GM23338 (cell line): ENCODE data around the gene ERI3. TPM values are rescaled to one million over a fixed set of nuclear protein-coding genes. Genes with fewer than 3 reads are reported as not detected.

Experiments used
- ATAC-seq: fragments of 200-7000 bp; cut with Tn5 transposase; 3 replicates; pipeline ENCODE4 v1.9.1; 2020
- DNase-seq: peaks from one replicate; pipeline ENCODE4 v3.0.0-alpha.2; 2015; ENCODE audit warnings: low spot score
- H2AFZ ChIP-seq: fragments of 200-600 bp; sonication (generic); 2 replicates; pipeline ENCODE4 v1.8.0; 2016; ENCODE audit warnings: antibody characterized with exemption, mild to moderate bottlenecking, moderate library complexity
- H3F3A ChIP-seq: fragments of 200-600 bp; sonication (generic); replicated peaks from 2 replicates; pipeline ENCODE4 v1.8.0; 2017; ENCODE audit warnings: antibody characterized with exemption, mixed run types, low read depth
- H3K27ac ChIP-seq: fragments of 200-600 bp; sonication (generic); 2 replicates; pipeline ENCODE4 v1.6.1; 2016; ENCODE audit warnings: low read depth
- H3K27me3 ChIP-seq: fragments of 200-600 bp; sonication (generic); 2 replicates; pipeline ENCODE4 v1.8.0; 2016; ENCODE audit warnings: mild to moderate bottlenecking, mixed run types, moderate library complexity; ENCODE audit not compliant: insufficient read depth
- H3K36me3 ChIP-seq: fragments of 200-600 bp; sonication (generic); 2 replicates; pipeline ENCODE4 v1.8.0; 2016; ENCODE audit warnings: mild to moderate bottlenecking; ENCODE audit not compliant: insufficient read depth
- H3K4me1 ChIP-seq: fragments of 200-600 bp; sonication (generic); 2 replicates; pipeline ENCODE4 v1.8.0; 2016; ENCODE audit warnings: mild to moderate bottlenecking, moderate library complexity; ENCODE audit not compliant: insufficient read depth
- H3K4me2 ChIP-seq: fragments of 200-600 bp; sonication (generic); 2 replicates; pipeline ENCODE4 v1.7.1; 2017; ENCODE audit warnings: mixed run types
- H3K4me3 ChIP-seq: fragments of 200-600 bp; sonication (generic); 2 replicates; pipeline ENCODE4 v1.6.1; 2016; ENCODE audit warnings: mixed run types
- H3K79me2 ChIP-seq: fragments of 200-600 bp; sonication (generic); replicated peaks from 2 replicates; pipeline ENCODE4 v1.8.0; 2017; ENCODE audit warnings: mild to moderate bottlenecking; ENCODE audit not compliant: insufficient read depth
- H3K9me2 ChIP-seq: fragments of 200-600 bp; sonication (generic); 2 replicates; pipeline ENCODE4 v1.8.0; 2017; ENCODE audit not compliant: insufficient read depth
- H4K20me1 ChIP-seq: fragments of 200-600 bp; sonication (generic); replicated peaks from 2 replicates; pipeline ENCODE4 v1.8.0; 2017; ENCODE audit warnings: mild to moderate bottlenecking; ENCODE audit not compliant: insufficient read depth
- H3K27ac Mint-ChIP-seq: 2 replicates; pipeline ENCODE4 v1.8.0; 2020; ENCODE audit warnings: inconsistent platforms, mild to moderate bottlenecking, moderate library complexity, mixed read lengths
- H3K27me3 Mint-ChIP-seq: 3 replicates; pipeline ENCODE4 v1.8.0; 2022; ENCODE audit warnings: low read depth, mild to moderate bottlenecking, moderate library complexity, mixed read lengths, inconsistent platforms; ENCODE audit not compliant: insufficient read depth, poor library complexity
- H3K36me3 Mint-ChIP-seq: 3 replicates; pipeline ENCODE4 v1.8.0; 2021; ENCODE audit warnings: low read depth, mild to moderate bottlenecking, inconsistent platforms, moderate library complexity, mixed read lengths
- H3K4me1 Mint-ChIP-seq: 3 replicates; pipeline ENCODE4 v1.8.0; 2020; ENCODE audit warnings: mild to moderate bottlenecking, inconsistent platforms, mixed read lengths
- H3K4me3 Mint-ChIP-seq: 3 replicates; pipeline ENCODE4 v1.8.0; 2021; ENCODE audit warnings: moderate library complexity, mild to moderate bottlenecking, inconsistent platforms, mixed read lengths
- H3K9me3 Mint-ChIP-seq: 3 replicates; pipeline ENCODE4 v1.8.0; 2020; ENCODE audit warnings: moderate library complexity, mild to moderate bottlenecking, inconsistent platforms, mixed read lengths
- CREB1 ChIP-seq: fragments of 250-450 bp; sonication (Bioruptor Pico); IDR thresholded peaks from 2 replicates; pipeline ENCODE4 v1.5.0; 2020; ENCODE audit warnings: low read depth, mild to moderate bottlenecking, moderate library complexity
- EZH2 ChIP-seq: fragments of 200-600 bp; sonication (generic); IDR thresholded peaks from one replicate; pipeline ENCODE4 v1.8.0; 2017; ENCODE audit warnings: antibody characterized with exemption, mild to moderate bottlenecking, low read depth; ENCODE audit not compliant: unreplicated experiment
- EZH2phosphoT487 ChIP-seq: fragments of 200-600 bp; sonication (generic); IDR thresholded peaks from one replicate; pipeline ENCODE4 v1.8.1; 2018; ENCODE audit warnings: antibody characterized with exemption; ENCODE audit not compliant: unreplicated experiment
- JUNB ChIP-seq: IDR thresholded peaks from one replicate; pipeline ENCODE4 v1.6.1; 2016; ENCODE audit warnings: antibody characterized with exemption; ENCODE audit not compliant: unreplicated experiment
- POLR2AphosphoS5 ChIP-seq: IDR thresholded peaks from 2 replicates; pipeline ENCODE4 v1.6.1; 2016; ENCODE audit warnings: antibody characterized with exemption, low read depth
- STAT1 ChIP-seq: IDR thresholded peaks from one replicate; pipeline ENCODE4 v1.6.1; 2016; ENCODE audit warnings: antibody characterized with exemption; ENCODE audit not compliant: unreplicated experiment
- ZNF114 ChIP-seq: fragments of 250-450 bp; sonication (Bioruptor Pico); IDR thresholded peaks from 2 replicates; pipeline ENCODE4 v1.5.0; 2020; ENCODE audit warnings: mild to moderate bottlenecking, moderate library complexity
- polyA plus RNA-seq: library from polyadenylated mRNA; unstranded; fragments of >200 nt; fragmentation: Nextera tagmentation; extraction: Ambion mirVana; gene quantifications from 2 replicates; pipeline ENCODE4 v1.2.1, GENCODE V29; 2016
- total RNA-seq: library from RNA; depleted of rRNA; stranded (reverse); fragments of >200 nt; shearing (Covaris generic); gene quantifications from 2 replicates; pipeline ENCODE4 v1.2.3, GENCODE V29; 2014
- TF ChIP-seq, protein P1 (sequence below): IDR thresholded peaks from one replicate; pipeline ENCODE4 v1.6.1; 2018; ENCODE audit warnings: antibody characterized with exemption; ENCODE audit not compliant: unreplicated experiment
- TF ChIP-seq, protein P2 (sequence below): IDR thresholded peaks from 2 replicates; pipeline ENCODE4 v1.6.1; 2016; ENCODE audit warnings: antibody characterized with exemption

The ERI3 gene
- total and polyA plus RNA-seq, 2 experiments from 2014 or later, result 63.0 to 70.1 TPM

DNA sequence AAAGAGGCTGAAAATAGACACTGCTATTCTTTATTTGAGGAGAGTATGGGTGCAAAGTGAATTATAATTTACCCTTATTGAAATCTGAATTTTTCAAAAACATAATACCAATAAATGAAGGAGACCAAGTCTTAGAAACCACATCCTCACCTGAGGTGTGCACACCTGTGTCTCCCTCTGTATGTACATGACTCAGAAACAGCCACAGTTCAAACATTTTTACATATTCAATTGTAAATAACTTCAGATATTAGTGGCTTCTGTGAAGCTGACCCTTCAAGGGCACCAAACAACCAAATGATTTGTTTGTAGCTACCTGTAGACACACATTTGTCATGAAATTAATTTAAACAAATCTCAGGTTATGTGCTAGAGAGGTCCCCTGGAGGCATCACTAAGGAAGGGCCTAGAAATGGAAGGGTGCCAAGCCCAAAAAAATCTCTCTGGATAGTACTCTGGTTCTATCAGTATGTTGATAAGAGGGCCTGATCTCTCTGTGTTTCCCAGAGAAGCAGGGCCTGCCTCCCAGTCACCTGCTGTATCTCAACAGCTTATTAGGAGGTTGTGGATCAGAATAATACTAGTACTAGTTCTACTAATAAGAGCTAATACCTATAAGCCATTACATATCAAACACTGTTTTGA, 28.1 kb downstream of the ERI3 start:
- Histone ChIP-seq H3K4me3 (no peak overlapping the region), H2AFZ (no peak overlapping the region), H3K27me3 (no peaks in the 10 kb centered on the region), H3K4me1 (peaks cover 30% of the 10 kb centered on the region), H3K79me2 (peaks cover 30% of the 10 kb centered on the region), H4K20me1 (peaks cover 24% of the 10 kb centered on the region), H3K9me2 (no peaks in the 10 kb centered on the region), H3K4me2 (no peak overlapping the region), H3K36me3 (no peaks in the 10 kb centered on the region), H3F3A (0 out of 2 replicates have a peak, but pooled peaks cover 6% of the 10 kb centered on the region), H3K27ac (no peak overlapping the region)
- H3K27ac Mint-ChIP-seq, result no peak overlapping the region
- TF ChIP-seq EZH2phosphoT487 (no peak), JUNB (no peak)
- TF ChIP-seq, protein P1, sequence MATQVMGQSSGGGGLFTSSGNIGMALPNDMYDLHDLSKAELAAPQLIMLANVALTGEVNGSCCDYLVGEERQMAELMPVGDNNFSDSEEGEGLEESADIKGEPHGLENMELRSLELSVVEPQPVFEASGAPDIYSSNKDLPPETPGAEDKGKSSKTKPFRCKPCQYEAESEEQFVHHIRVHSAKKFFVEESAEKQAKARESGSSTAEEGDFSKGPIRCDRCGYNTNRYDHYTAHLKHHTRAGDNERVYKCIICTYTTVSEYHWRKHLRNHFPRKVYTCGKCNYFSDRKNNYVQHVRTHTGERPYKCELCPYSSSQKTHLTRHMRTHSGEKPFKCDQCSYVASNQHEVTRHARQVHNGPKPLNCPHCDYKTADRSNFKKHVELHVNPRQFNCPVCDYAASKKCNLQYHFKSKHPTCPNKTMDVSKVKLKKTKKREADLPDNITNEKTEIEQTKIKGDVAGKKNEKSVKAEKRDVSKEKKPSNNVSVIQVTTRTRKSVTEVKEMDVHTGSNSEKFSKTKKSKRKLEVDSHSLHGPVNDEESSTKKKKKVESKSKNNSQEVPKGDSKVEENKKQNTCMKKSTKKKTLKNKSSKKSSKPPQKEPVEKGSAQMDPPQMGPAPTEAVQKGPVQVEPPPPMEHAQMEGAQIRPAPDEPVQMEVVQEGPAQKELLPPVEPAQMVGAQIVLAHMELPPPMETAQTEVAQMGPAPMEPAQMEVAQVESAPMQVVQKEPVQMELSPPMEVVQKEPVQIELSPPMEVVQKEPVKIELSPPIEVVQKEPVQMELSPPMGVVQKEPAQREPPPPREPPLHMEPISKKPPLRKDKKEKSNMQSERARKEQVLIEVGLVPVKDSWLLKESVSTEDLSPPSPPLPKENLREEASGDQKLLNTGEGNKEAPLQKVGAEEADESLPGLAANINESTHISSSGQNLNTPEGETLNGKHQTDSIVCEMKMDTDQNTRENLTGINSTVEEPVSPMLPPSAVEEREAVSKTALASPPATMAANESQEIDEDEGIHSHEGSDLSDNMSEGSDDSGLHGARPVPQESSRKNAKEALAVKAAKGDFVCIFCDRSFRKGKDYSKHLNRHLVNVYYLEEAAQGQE, result no peak
- ATAC-seq (no peak), DNase-seq (no peak)
- H3K36me3 Mint-ChIP-seq, result peaks cover 19% of the 10 kb centered on the region; the same call in 1 of the 3 replicates
- H3K4me1 Mint-ChIP-seq, result peaks cover 42% of the 10 kb centered on the region
- H3K27me3 Mint-ChIP-seq, result peaks cover 5% of the 10 kb centered on the region
- no peak overlapping the region for H3K4me3 Mint-ChIP-seq
- H3K9me3 Mint-ChIP-seq, result no peaks in the 10 kb centered on the region

DNA sequence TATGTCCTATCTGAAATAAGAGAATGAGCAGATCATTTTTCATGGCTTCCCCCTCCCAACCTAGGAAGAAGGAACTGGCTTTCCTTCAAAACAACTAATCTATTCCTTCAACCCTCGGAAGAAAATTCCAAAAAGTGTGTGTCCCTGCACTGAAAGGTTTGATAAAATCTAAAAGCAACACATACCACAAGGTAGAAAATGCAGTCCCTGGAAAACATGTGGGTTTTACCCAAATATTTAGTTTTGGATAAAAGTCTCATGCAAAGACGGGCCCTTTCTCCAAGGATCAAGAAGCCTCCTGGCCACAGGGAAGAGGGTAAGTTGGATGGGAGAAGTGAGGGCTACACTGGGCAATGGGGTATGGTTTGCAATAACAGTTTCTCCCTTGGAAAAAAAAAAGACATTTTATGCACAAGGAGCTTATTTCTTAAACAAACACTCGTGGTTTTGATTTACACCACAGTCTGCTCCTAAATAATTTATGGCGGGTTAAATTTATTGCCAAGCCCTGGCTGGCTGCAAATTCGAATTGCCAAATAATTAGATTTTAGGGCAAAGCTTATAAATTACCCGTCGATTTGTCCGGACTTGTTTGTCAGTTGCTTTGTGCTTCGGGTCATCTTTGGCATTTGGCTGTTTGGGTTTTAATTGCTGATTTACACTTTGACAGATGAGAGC, 28.9 kb downstream of the ERI3 start:
- Histone ChIP-seq H3F3A (0 out of 2 replicates have a peak, but pooled peaks cover 6% of the 10 kb centered on the region), H3K27ac (no peak overlapping the region), H3K4me1 (peaks cover 30% of the 10 kb centered on the region), H3K4me2 (no peak overlapping the region), H3K79me2 (peaks cover 24% of the 10 kb centered on the region), H3K9me2 (no peaks in the 10 kb centered on the region), H3K27me3 (no peaks in the 10 kb centered on the region), H3K36me3 (no peaks in the 10 kb centered on the region), H3K4me3 (no peak overlapping the region), H4K20me1 (peaks cover 29% of the 10 kb centered on the region), H2AFZ (no peak overlapping the region)
- Mint-ChIP-seq H3K27ac (no peak overlapping the region), H3K4me1 (peaks cover 38% of the 10 kb centered on the region), H3K9me3 (no peaks in the 10 kb centered on the region), H3K36me3 (peaks cover 13% of the 10 kb centered on the region; the same call in 1 of the 3 replicates), H3K27me3 (peaks cover 2% of the 10 kb centered on the region), H3K4me3 (no peak overlapping the region)
- no peak for ATAC-seq
- DNase-seq, result no peak
- TF ChIP-seq JUNB, result no peak
- TF ChIP-seq, protein P2, sequence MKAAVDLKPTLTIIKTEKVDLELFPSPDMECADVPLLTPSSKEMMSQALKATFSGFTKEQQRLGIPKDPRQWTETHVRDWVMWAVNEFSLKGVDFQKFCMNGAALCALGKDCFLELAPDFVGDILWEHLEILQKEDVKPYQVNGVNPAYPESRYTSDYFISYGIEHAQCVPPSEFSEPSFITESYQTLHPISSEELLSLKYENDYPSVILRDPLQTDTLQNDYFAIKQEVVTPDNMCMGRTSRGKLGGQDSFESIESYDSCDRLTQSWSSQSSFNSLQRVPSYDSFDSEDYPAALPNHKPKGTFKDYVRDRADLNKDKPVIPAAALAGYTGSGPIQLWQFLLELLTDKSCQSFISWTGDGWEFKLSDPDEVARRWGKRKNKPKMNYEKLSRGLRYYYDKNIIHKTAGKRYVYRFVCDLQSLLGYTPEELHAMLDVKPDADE, result no peak
- no peak for TF ChIP-seq STAT1
- no peak for TF ChIP-seq CREB1 (CRISPR knock-in tag)
- TF ChIP-seq ZNF114 (CRISPR knock-in tag), result no peak
- TF ChIP-seq POLR2AphosphoS5, result no peak
- TF ChIP-seq EZH2, result no peak
- TF ChIP-seq, protein P1, result no peak
